ENCODE results near the gene INHBC.

INHBC gene

DNA sequence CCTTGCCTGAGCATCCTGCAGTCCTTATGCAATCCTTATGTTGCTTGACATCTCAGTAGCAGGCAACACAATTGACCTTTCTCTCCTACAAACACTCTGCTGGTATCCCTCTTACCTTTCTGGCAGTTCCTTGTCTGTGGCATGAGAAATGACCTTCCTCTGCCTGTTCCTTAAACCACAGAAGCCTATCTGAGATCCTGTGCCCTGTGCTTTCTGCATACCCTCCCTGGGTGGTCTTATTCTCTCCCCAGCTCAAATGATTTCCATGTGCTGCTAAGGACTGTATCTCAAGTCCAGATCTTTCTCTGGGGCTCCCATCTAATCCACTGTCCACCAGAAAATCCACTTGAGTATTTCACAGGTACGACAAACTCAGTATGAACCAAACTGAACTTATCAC is 47.1 kb downstream of the INHBC start:
- in situ Hi-C loops (cut with MboI; ENCODE audit: low pct_unique_long_range_greater_than_20kb, low sequenced_read_pairs, unreplicated experiment), result no loop called here
- TF ChIP-seq, protein P1, sequence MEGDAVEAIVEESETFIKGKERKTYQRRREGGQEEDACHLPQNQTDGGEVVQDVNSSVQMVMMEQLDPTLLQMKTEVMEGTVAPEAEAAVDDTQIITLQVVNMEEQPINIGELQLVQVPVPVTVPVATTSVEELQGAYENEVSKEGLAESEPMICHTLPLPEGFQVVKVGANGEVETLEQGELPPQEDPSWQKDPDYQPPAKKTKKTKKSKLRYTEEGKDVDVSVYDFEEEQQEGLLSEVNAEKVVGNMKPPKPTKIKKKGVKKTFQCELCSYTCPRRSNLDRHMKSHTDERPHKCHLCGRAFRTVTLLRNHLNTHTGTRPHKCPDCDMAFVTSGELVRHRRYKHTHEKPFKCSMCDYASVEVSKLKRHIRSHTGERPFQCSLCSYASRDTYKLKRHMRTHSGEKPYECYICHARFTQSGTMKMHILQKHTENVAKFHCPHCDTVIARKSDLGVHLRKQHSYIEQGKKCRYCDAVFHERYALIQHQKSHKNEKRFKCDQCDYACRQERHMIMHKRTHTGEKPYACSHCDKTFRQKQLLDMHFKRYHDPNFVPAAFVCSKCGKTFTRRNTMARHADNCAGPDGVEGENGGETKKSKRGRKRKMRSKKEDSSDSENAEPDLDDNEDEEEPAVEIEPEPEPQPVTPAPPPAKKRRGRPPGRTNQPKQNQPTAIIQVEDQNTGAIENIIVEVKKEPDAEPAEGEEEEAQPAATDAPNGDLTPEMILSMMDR (IDR thresholded peaks at IDR 0.05; ENCODE audit: extremely low read depth, insufficient read depth, missing control alignments), result no peak
- no peak for DNase-seq (ENCODE audit: low spot score)

DNA sequence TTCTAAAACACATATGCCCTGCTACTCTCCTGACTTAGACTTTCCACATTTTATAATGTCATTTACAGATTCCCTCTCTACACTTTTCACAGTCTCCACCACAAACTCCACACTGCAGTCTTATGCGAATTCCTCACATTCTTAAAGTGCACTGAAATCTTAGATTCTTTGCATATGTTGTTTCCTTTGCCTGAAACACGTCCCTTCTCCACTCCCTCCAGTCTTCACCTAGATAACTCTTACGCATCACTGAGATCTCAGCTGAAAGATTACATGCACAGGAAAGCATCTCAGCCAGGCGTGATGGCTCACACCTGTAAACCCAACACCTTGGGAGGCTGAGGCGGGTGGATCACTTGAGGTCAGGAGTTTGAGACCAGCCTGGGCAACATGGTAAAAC is 48.9 kb downstream of the INHBC start:
- TF ChIP-seq, protein P1 (IDR thresholded peaks at IDR 0.05; ENCODE audit: extremely low read depth, insufficient read depth, missing control alignments), result no peak
- DNase-seq (ENCODE audit: low spot score), result no peak
- in situ Hi-C loops (cut with MboI; ENCODE audit: low pct_unique_long_range_greater_than_20kb, low sequenced_read_pairs, unreplicated experiment), result no loop called here

DNA sequence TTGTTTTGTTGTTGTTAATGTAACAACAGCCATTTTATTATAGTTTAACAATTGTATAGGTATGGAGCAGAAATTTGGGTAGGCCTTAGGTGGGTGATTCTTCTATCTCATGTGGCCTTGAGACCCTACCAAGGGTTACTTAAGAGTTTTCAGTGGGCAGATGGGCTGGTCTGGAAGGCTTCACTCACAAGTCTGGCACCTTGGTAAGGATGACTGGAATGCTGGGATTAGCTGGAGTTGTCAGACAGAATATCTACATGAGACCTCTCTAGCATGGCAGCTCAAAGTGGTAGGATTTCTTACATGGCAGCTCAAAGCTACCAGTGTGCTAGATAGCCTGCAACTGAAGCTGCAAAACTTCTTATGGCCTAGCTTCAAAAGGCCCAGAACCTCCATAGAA is 51.1 kb downstream of the INHBC start:
- TF ChIP-seq, protein P1 (IDR thresholded peaks at IDR 0.05; ENCODE audit: extremely low read depth, insufficient read depth, missing control alignments), result no peak
- no peak for DNase-seq (ENCODE audit: low spot score)
- in situ Hi-C loops (cut with MboI; ENCODE audit: low pct_unique_long_range_greater_than_20kb, low sequenced_read_pairs, unreplicated experiment), result no loop called here

DNA sequence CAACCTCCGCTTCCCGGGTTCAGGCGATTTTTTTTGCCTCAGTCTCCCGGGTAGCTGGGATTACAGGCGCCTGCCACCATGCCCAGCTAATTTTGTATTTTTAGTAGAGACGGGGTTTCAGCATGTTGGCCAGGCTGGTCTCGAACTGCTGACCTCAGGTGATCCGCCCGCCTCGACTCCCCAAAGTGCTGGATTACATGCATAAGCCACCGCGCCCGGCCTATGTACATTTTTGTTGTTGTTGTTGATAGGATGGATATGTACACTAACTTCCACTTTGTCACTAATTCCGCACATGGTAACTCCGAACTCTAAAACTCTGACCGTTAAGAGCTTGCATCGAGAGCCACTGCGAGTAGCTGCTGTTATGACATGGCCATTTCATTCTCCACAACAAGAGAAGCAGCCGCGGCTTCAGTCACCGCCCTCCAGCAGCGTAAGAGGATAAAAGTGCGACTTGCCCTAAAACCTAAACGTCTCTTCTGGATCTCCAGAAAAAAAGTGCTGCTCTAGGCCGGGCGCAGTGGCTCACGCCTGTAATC is 52.5 kb downstream of the INHBC start:
- in situ Hi-C loops (cut with MboI; ENCODE audit: low pct_unique_long_range_greater_than_20kb, low sequenced_read_pairs, unreplicated experiment), result no loop called here
- DNase-seq (ENCODE audit: low spot score), result no peak
- TF ChIP-seq, protein P1 (IDR thresholded peaks at IDR 0.05; ENCODE audit: extremely low read depth, insufficient read depth, missing control alignments), result no peak

DNA sequence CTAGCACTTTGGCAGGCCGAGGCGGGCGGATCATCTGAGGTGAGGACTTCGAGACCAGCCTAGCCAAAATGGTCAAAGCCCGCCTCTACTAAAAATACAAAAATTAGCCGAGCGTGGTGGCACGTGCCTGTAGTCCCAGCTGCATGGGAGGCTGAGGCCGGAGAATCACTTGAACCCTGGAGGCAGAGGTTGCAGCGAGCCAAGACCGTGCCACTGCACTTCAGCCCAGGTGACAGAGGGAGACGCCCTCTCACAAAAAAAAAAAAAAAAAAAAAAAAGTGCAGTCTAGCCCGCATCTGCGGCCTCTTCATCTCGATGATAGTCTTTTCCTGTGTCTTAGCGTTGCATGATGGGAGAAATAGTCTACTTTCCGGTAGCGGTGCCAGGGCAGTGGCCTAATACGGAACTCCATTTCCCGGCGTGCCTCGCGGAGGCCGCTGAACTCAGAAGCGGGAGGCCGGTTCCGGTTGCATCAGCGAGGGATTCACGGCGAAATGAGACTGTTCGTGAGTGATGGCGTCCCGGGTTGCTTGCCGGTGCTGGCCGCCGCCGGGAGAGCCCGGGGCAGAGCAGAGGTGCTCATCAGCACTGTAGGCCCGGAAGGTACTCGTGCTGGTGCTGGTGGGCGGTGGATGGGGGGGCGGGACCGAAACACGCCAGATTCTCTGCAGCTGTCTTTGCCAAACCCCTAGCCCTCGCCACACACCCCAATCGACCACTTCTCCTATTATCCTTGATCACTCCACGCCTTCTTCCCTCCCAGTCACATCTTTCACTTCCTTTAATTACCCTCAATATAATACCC is 53.2 kb downstream of the INHBC start, which contains the start of gene MARS1:
Gene MARS1 (plus strand): TSS at position 472 of the 805 bp plus-strand sequence. CDS start 23 bp downstream, at position 495.
- in situ Hi-C loops (cut with MboI; ENCODE audit: low pct_unique_long_range_greater_than_20kb, low sequenced_read_pairs, unreplicated experiment), result no loop called here
- TF ChIP-seq, protein P1 (IDR thresholded peaks at IDR 0.05; ENCODE audit: extremely low read depth, insufficient read depth, missing control alignments), result peak; percentile 33
- peak; percentile 94 for DNase-seq (ENCODE audit: low spot score)

DNA sequence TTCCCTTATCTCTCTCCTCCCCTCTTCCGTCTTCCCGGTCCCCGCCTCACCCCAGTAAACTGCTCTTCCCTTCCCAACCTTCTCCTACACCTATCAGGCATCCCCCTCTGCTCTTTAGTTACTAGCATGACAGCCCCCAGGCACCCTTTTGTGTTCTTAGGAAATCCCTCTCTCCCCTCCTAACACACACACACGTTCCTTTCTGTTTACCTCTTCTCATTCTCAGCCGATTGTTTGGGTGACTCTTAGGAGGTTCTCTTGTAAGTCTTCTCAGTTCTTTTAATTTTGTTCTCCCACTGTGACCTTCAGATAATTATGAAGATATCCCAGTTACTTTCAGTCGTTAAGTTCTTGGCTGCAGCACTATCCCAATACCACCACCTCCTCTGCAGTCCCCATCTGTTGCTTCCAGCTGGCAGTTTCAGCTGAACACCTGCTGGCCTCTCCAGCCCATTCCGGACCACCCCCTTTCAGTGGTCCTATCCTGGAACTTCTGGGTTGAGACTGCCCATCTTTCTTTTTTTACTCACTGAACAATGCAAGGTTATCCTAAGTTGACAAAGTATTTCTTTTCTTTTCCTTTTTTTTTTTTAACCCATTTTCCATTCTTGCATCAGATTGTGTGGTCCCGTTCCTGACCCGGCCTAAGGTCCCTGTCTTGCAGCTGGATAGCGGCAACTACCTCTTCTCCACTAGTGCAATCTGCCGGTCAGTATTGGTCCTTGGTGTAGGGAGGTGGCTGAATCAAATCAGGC is 54.0 kb downstream of the INHBC start:
- DNase-seq (ENCODE audit: low spot score), result no peak
- TF ChIP-seq, protein P1 (IDR thresholded peaks at IDR 0.05; ENCODE audit: extremely low read depth, insufficient read depth, missing control alignments), result no peak
- in situ Hi-C loops (cut with MboI; ENCODE audit: low pct_unique_long_range_greater_than_20kb, low sequenced_read_pairs, unreplicated experiment), result no loop called here

Measured in GM13977 (cell line).